HS-27A (cell line): Measurements from ENCODE around the gene TMEM260.
"Not testable (repeated sequence)": the region's sequence is repeated elsewhere in the genome, so short reads cannot be mapped to it uniquely, and the experiment has no call there.

ENCODE experiments used
- DNase-seq: peaks from one replicate; pipeline ENCODE4 v3.0.0-alpha.2; 2012; ENCODE audit warnings: low read depth, missing footprints

Gene TMEM260

GRCh38 chr14:56676042-56676441 lies 96.4 kb downstream of the TMEM260 start:
- no peak for DNase-seq

- DNase-seq = no peak
Measured at GRCh38 chr14:56678838-56679237, 99.2 kb downstream of the TMEM260 start.

- DNase-seq = no peak
Measured at GRCh38 chr14:56686416-56686815, 106.8 kb downstream of the TMEM260 start.

GRCh38 chr14:56687123-56687522 lies 107.5 kb downstream of the TMEM260 start:
- DNase-seq = no peak

GRCh38 chr14:56694609-56695008 lies 115.0 kb downstream of the TMEM260 start:
- no peak for DNase-seq

GRCh38 chr14:56695216-56695615 lies 115.6 kb downstream of the TMEM260 start:
- DNase-seq = not testable (repeated sequence)
